Fibroblast of villous mesenchyme (primary cell): Measurements from ENCODE around the gene MIGA2. TPM values are rescaled to one million over a fixed set of nuclear protein-coding genes. Genes with fewer than 3 reads are reported as not detected.

ENCODE experiments used
- DNase-seq: peaks from one replicate; pipeline ENCODE4 v3.0.0-alpha.2; 2010; ENCODE audit warnings: low read depth
- H3K4me3 ChIP-seq: 2 replicates; pipeline ENCODE4 v1.5.1; 2011; ENCODE audit warnings: low read depth, mild to moderate bottlenecking, low read length
- CTCF ChIP-seq: IDR thresholded peaks from 2 replicates; pipeline ENCODE4 v1.5.1; 2012; ENCODE audit warnings: low read depth, mild to moderate bottlenecking, low read length; ENCODE audit not compliant: insufficient read depth
- total RNA-seq: library from RNA; depleted of rRNA; stranded (reverse); fragments of >200 nt; gene quantifications from 2 replicates; pipeline ENCODE4 v1.2.3, GENCODE V29; 2012

Gene MIGA2
- total RNA-seq, 1 donor = 22.5 TPM

GRCh38 chr9:129093602-129094386 is 57.4 kb downstream of the MIGA2 start:
- H3K4me3 ChIP-seq = no peak overlapping the region
- no peak for DNase-seq
- no peak for TF ChIP-seq CTCF

GRCh38 chr9:129094387-129095169 is 58.2 kb downstream of the MIGA2 start:
- DNase-seq = no peak
- TF ChIP-seq CTCF = no peak
- H3K4me3 ChIP-seq = no peak overlapping the region

GRCh38 chr9:129095170-129095667 is 58.8 kb downstream of the MIGA2 start:
- no peak for TF ChIP-seq CTCF
- H3K4me3 ChIP-seq = no peak overlapping the region
- DNase-seq = no peak

GRCh38 chr9:129095908-129096307 is 59.5 kb downstream of the MIGA2 start:
- H3K4me3 ChIP-seq = no peak overlapping the region
- DNase-seq = no peak
- TF ChIP-seq CTCF = no peak

DNA sequence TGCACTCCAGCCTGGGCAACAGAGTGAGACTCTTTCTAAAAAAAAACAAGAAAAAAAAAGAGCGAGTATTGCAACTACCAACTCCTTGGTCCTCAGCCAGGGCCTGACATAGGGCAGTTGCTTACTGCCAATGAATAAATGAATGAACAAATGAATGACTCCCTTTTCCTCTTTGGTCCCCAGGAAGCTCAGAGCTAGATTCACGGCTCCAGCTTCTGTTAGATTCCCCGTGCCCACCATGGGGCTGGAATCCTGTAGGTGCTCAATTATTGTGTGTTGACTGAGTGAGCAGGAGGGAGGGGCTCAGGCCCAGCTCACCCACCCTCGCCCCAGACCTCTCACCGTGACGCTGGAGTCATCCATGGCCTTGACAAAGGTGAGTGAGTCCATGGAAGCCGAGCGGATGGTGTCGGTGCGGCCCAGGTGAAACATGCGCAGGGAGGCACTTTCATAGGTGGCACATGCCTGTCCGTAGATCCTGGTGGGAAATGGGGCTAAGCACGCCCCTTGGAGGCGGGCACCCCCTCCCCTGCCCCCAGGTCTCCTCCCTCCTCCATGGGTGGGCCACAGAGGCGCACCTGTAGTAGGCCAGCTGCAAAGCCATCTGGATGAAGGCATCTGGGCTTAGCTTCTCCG is 61.4 kb downstream of the MIGA2 start:
- no peak overlapping the region for H3K4me3 ChIP-seq
- no peak for DNase-seq
- no peak for TF ChIP-seq CTCF

DNA sequence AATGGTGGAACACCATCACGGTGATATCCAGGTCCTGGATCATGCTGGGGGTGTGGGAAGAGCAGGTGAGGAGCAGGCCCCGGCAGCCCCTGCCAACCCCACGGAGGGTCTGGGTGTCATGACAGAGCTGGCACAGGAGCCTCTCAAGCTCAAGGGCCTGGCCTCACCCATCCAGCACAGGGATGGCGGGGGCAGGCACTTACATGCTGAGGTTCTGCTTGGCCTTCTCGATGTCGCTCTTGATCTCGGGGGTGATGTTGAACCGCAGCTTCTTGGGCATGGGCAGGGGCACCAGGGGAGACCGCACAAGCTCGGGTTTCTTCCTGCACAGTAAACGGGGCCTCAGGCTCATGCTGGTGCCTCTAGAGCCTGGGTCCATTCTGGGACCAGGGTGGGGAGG is 61.9 kb downstream of the MIGA2 start:
- no peak for TF ChIP-seq CTCF
- H3K4me3 ChIP-seq = no peak overlapping the region
- DNase-seq = no peak
